ENCODE data around the gene RHBDF1. TPM values are rescaled to one million over a fixed set of nuclear protein-coding genes. Genes with fewer than 3 reads are reported as not detected.

Gene RHBDF1
- total and polyA plus RNA-seq, 2 of the 13 experiments (the other 11 are each of a cell fraction or from before 2014, with no cell fraction given), result 5.4 to 26.9 TPM

DNA sequence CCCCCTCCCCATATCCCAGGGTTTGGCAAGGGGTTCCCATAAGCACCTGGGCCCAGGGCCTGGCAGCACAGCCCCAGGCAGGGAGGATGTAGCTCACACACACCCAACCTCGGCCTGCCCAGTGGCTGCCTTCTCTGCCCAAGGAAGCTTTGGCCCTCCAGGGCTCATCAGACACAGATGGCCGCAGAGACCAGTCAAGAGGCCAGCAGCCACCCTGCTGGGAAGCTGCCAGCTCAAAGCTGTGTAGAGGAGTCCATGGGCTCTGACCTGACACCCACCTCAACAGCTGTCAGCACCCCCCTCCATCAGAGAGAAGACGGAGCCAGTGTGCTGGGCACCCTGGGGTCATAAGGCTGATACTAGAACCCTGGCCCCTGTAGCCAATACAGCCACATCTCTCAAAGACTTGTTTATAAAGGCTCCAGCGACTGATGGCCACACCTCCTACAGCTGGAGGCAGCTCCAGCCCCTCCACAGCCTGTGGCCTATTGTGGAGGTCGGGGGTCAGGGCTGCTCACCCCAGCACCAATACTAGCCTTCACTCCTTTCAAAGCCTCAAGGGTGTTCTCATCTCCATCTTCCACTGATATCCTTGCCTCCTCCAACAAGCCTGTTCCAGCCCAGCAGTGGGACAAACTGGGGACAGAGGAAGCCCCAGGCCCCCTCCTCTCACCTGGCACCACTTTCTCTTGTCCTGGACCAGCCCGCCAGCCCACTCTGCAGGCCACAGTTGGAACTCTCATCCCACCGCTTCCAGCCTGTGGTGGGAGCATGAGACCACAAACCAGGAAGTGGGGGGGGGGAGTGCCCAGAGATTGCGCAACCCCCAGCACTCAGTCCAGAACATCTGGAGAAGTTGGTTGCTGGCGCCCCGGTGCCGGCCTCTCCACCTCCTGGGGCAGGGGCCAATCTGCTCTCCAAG lies 3.4 kb upstream of the RHBDF1 start (continued):
- TF ChIP-seq, protein P1, sequence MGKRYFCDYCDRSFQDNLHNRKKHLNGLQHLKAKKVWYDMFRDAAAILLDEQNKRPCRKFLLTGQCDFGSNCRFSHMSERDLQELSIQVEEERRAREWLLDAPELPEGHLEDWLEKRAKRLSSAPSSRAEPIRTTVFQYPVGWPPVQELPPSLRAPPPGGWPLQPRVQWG (CRISPR knock-in tag; IDR thresholded peaks at IDR 0.05; ENCODE audit: borderline replicate concordance, low read depth), result no peak
- TF ChIP-seq ZNF260 (CRISPR knock-in tag; IDR thresholded peaks at IDR 0.05; ENCODE audit: borderline replicate concordance, low read depth) (no peak), ATF7 (IDR thresholded peaks at IDR 0.05) (no peak), ATF7 (CRISPR knock-in tag; IDR thresholded peaks at IDR 0.05) (no peak), EP300 (IDR thresholded peaks at IDR 0.05; ENCODE audit: low read depth in 2 of 2, low read length in 2 of 2) (peak in 1 of 2 experiments; percentile 41; a peak in 1 of 4 replicates), EP300 (CRISPR knock-in tag; IDR thresholded peaks at IDR 0.05; ENCODE audit: borderline replicate concordance) (no peak), ZMYM3 (CRISPR knock-in tag; IDR thresholded peaks at IDR 0.05) (peak; percentile 11; the same call in 1 of the 2 replicates), ZMAT3 (CRISPR knock-in tag; conservative IDR thresholded peaks at IDR 0.05) (no peak), KDM5A (IDR thresholded peaks at IDR 0.05; ENCODE audit: borderline replicate concordance, low read length) (no peak; the same call in 1 of the 2 replicates), ZNF772 (CRISPR knock-in tag; IDR thresholded peaks at IDR 0.05) (no peak), MAFF (IDR thresholded peaks at IDR 0.05; ENCODE audit: low read depth, low read length) (no peak), ZNF709 (CRISPR knock-in tag; IDR thresholded peaks at IDR 0.05) (no peak), NCOA5 (CRISPR knock-in tag; IDR thresholded peaks at IDR 0.05) (no peak), PCBP2 (optimal IDR thresholded peaks at IDR 0.05; ENCODE audit: low read depth, low read length, poor library complexity, severe bottlenecking) (no peak), SP5 (CRISPR knock-in tag; IDR thresholded peaks at IDR 0.05; ENCODE audit: borderline replicate concordance, low read depth) (no peak), POLR2A (IDR thresholded peaks at IDR 0.05; ENCODE audit: insufficient read depth in 1 of 2, low read depth in 2 of 2, low read length in 2 of 2) (no peak), KLF13 (CRISPR knock-in tag; IDR thresholded peaks at IDR 0.05) (no peak), ZNF775 (CRISPR knock-in tag; IDR thresholded peaks at IDR 0.05; ENCODE audit: borderline replicate concordance) (no peak)
- TF ChIP-seq, protein P2, sequence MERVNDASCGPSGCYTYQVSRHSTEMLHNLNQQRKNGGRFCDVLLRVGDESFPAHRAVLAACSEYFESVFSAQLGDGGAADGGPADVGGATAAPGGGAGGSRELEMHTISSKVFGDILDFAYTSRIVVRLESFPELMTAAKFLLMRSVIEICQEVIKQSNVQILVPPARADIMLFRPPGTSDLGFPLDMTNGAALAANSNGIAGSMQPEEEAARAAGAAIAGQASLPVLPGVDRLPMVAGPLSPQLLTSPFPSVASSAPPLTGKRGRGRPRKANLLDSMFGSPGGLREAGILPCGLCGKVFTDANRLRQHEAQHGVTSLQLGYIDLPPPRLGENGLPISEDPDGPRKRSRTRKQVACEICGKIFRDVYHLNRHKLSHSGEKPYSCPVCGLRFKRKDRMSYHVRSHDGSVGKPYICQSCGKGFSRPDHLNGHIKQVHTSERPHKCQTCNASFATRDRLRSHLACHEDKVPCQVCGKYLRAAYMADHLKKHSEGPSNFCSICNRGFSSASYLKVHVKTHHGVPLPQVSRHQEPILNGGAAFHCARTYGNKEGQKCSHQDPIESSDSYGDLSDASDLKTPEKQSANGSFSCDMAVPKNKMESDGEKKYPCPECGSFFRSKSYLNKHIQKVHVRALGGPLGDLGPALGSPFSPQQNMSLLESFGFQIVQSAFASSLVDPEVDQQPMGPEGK (CRISPR knock-in tag; IDR thresholded peaks at IDR 0.05), result peak; percentile 82
- TF ChIP-seq, protein P3, sequence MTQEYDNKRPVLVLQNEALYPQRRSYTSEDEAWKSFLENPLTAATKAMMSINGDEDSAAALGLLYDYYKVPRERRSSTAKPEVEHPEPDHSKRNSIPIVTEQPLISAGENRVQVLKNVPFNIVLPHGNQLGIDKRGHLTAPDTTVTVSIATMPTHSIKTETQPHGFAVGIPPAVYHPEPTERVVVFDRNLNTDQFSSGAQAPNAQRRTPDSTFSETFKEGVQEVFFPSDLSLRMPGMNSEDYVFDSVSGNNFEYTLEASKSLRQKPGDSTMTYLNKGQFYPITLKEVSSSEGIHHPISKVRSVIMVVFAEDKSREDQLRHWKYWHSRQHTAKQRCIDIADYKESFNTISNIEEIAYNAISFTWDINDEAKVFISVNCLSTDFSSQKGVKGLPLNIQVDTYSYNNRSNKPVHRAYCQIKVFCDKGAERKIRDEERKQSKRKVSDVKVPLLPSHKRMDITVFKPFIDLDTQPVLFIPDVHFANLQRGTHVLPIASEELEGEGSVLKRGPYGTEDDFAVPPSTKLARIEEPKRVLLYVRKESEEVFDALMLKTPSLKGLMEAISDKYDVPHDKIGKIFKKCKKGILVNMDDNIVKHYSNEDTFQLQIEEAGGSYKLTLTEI (CRISPR knock-in tag; conservative IDR thresholded peaks at IDR 0.05), result no peak
- TF ChIP-seq, protein P4, sequence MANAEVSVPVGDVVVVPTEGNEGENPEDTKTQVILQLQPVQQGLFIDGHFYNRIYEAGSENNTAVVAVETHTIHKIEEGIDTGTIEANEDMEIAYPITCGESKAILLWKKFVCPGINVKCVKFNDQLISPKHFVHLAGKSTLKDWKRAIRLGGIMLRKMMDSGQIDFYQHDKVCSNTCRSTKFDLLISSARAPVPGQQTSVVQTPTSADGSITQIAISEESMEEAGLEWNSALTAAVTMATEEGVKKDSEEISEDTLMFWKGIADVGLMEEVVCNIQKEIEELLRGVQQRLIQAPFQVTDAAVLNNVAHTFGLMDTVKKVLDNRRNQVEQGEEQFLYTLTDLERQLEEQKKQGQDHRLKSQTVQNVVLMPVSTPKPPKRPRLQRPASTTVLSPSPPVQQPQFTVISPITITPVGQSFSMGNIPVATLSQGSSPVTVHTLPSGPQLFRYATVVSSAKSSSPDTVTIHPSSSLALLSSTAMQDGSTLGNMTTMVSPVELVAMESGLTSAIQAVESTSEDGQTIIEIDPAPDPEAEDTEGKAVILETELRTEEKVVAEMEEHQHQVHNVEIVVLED (CRISPR knock-in tag; IDR thresholded peaks at IDR 0.05; ENCODE audit: borderline replicate concordance), result no peak
- TF ChIP-seq, protein P5, sequence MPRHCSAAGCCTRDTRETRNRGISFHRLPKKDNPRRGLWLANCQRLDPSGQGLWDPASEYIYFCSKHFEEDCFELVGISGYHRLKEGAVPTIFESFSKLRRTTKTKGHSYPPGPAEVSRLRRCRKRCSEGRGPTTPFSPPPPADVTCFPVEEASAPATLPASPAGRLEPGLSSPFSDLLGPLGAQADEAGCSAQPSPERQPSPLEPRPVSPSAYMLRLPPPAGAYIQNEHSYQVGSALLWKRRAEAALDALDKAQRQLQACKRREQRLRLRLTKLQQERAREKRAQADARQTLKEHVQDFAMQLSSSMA (CRISPR knock-in tag; IDR thresholded peaks at IDR 0.05), result no peak

All from HepG2 (cell line).